Smooth muscle cell (in vitro differentiated cells): ENCODE data around the gene BTD. TPM values are rescaled to one million over a fixed set of nuclear protein-coding genes. Genes with fewer than 3 reads are reported as not detected.

Source experiments
- DNase-seq: peaks from one replicate; lab custom pipeline; 2025; ENCODE audit not compliant: unreplicated experiment; lab: John Stamatoyannopoulos, UW
- H2AFZ ChIP-seq: fragments of 200-600 bp; sonication (generic); 2 replicates; pipeline ENCODE4 v1.6.0; 2016; ENCODE audit warnings: antibody characterized with exemption, low read depth, mild to moderate bottlenecking
- H3F3A ChIP-seq: fragments of 200-600 bp; sonication (generic); 2 replicates; pipeline ENCODE4 v1.6.0; 2017; ENCODE audit warnings: antibody characterized with exemption, low read depth
- H3K27ac ChIP-seq: fragments of 200-600 bp; sonication (generic); 2 replicates; pipeline ENCODE4 v1.5.1; 2016; ENCODE audit warnings: low read depth, mild to moderate bottlenecking
- H3K27me3 ChIP-seq: fragments of 200-600 bp; sonication (generic); 2 replicates; pipeline ENCODE4 v1.6.1; 2016; ENCODE audit warnings: low read depth, mild to moderate bottlenecking
- H3K36me3 ChIP-seq: fragments of 200-600 bp; sonication (generic); 2 replicates; pipeline ENCODE4 v1.5.1; 2016; ENCODE audit warnings: low read depth
- H3K4me1 ChIP-seq: fragments of 200-600 bp; sonication (generic); 2 replicates; pipeline ENCODE4 v1.5.1; 2016; ENCODE audit warnings: low read depth
- H3K4me2 ChIP-seq: fragments of 200-600 bp; sonication (generic); 2 replicates; pipeline ENCODE4 v1.6.0; 2016; ENCODE audit warnings: mild to moderate bottlenecking
- H3K4me3 ChIP-seq: fragments of 200-600 bp; sonication (generic); 2 replicates; pipeline ENCODE4 v1.5.1; 2016; ENCODE audit warnings: mild to moderate bottlenecking
- H3K79me2 ChIP-seq: fragments of 200-600 bp; sonication (generic); 2 replicates; pipeline ENCODE4 v1.6.0; 2016; ENCODE audit warnings: low read depth, mild to moderate bottlenecking
- H3K9ac ChIP-seq: fragments of 200-600 bp; sonication (generic); 2 replicates; pipeline ENCODE4 v1.6.0; 2016; ENCODE audit warnings: low read depth
- H3K9me3 ChIP-seq: fragments of 200-600 bp; sonication (generic); replicated peaks from 2 replicates; pipeline ENCODE4 v1.5.1; 2016; ENCODE audit warnings: low read depth
- H4K20me1 ChIP-seq: fragments of 200-600 bp; sonication (generic); 2 replicates; pipeline ENCODE4 v1.6.0; 2016; ENCODE audit warnings: low read depth
- CTCF ChIP-seq: fragments of 200-600 bp; sonication (generic); IDR thresholded peaks from 2 replicates; pipeline ENCODE4 v1.5.1; 2017; ENCODE audit warnings: borderline replicate concordance, mild to moderate bottlenecking, antibody characterized with exemption; ENCODE audit not compliant: insufficient read depth, poor library complexity, severe bottlenecking
- WGBS: methylation state at CpG from one replicate; pipeline ENCODE4 v1.1.7; 2016; ENCODE audit warnings: low lambda C conversion rate; 5-methylcytosine and 5-hydroxymethylcytosine counted together
- polyA plus RNA-seq: library from polyadenylated mRNA; unstranded; fragments of >200 nt; fragmentation: Nextera tagmentation; extraction: Ambion mirVana; gene quantifications from 2 replicates; pipeline ENCODE4 v1.2.1, GENCODE V29; 2016
- total RNA-seq: library from RNA; depleted of rRNA; stranded (reverse); fragments of >200 nt; gene quantifications from 2 replicates; pipeline ENCODE4 v1.2.3, GENCODE V29; 2014

Gene BTD
- total and polyA plus RNA-seq, 2 experiments from 2014 or later = 20.9 to 23.6 TPM

GRCh38 chr3:15578289-15578867, 23.2 kb upstream of the BTD start:
- WGBS = 90% methylated on average over 3 of the region's 3 CpGs
- Histone ChIP-seq H2AFZ (no peak overlapping the region), H3K79me2 (no peaks in the 10 kb centered on the region), H3K4me1 (no peaks in the 10 kb centered on the region), H4K20me1 (no peaks in the 10 kb centered on the region), H3K9ac (no peak overlapping the region), H3F3A (no peaks in the 10 kb centered on the region), H3K9me3 (no peaks in the 10 kb centered on the region), H3K4me2 (no peak overlapping the region), H3K4me3 (no peak overlapping the region), H3K27me3 (no peaks in the 10 kb centered on the region), H3K36me3 (no peaks in the 10 kb centered on the region), H3K27ac (no peak overlapping the region)
- no peak for TF ChIP-seq CTCF
- DNase-seq = no peak

GRCh38 chr3:15579051-15579450, 22.5 kb upstream of the BTD start:
- no peaks in the 10 kb centered on the region for H3K79me2 ChIP-seq
- no peaks in the 10 kb centered on the region for H4K20me1 ChIP-seq
- no peak overlapping the region for H3K4me3 ChIP-seq
- H3K27me3 ChIP-seq = no peaks in the 10 kb centered on the region
- no peak for DNase-seq
- no peak overlapping the region for H3K4me2 ChIP-seq
- H3K27ac ChIP-seq = no peak overlapping the region
- 91% methylated on average over 2 of the region's 2 CpGs for WGBS
- no peaks in the 10 kb centered on the region for H3K4me1 ChIP-seq
- no peak for TF ChIP-seq CTCF
- H3F3A ChIP-seq = no peaks in the 10 kb centered on the region
- no peaks in the 10 kb centered on the region for H3K36me3 ChIP-seq
- no peak overlapping the region for H2AFZ ChIP-seq
- no peak overlapping the region for H3K9ac ChIP-seq
- H3K9me3 ChIP-seq = no peaks in the 10 kb centered on the region

- WGBS = 92% methylated on average over 3 of the region's 3 CpGs
- TF ChIP-seq CTCF = no peak
- no peaks in the 10 kb centered on the region for H4K20me1 ChIP-seq
- no peak overlapping the region for H3K9ac ChIP-seq
- no peaks in the 10 kb centered on the region for H3K4me1 ChIP-seq
- no peaks in the 10 kb centered on the region for H3F3A ChIP-seq
- H3K9me3 ChIP-seq = no peaks in the 10 kb centered on the region
- H3K27me3 ChIP-seq = no peaks in the 10 kb centered on the region
- peaks cover 16% of the 10 kb centered on the region for H3K36me3 ChIP-seq
- H2AFZ ChIP-seq = no peak overlapping the region
- no peak overlapping the region for H3K27ac ChIP-seq
- H3K4me3 ChIP-seq = no peak overlapping the region
- no peak overlapping the region for H3K4me2 ChIP-seq
- no peak for DNase-seq
- H3K79me2 ChIP-seq = no peaks in the 10 kb centered on the region
These were observed 19.8 kb upstream of the BTD start for GRCh38 chr3:15581471-15582394.
